ENCODE data around the gene TAF8.

Gene TAF8

GRCh38 chr6:42066156-42066675 is 15.9 kb downstream of the TAF8 start:
- DNase-seq: no peak

GRCh38 chr6:42068173-42068572 is 17.8 kb downstream of the TAF8 start:
- no peak for DNase-seq

GRCh38 chr6:42068872-42069522 is 18.7 kb downstream of the TAF8 start:
- DNase-seq: no peak

- DNase-seq: no peak
These were observed 21.7 kb downstream of the TAF8 start for GRCh38 chr6:42071881-42072583.

GRCh38 chr6:42073287-42073686 is 23.0 kb downstream of the TAF8 start:
- no peak for DNase-seq

- peak; percentile 44 for DNase-seq
These were observed 25.0 kb downstream of the TAF8 start for GRCh38 chr6:42075159-42075838.

- DNase-seq: no peak
These were observed 28.1 kb downstream of the TAF8 start for GRCh38 chr6:42078386-42078785.

GRCh38 chr6:42079941-42080464 is 29.7 kb downstream of the TAF8 start:
- DNase-seq: no peak

- no peak for DNase-seq
These were observed 33.2 kb downstream of the TAF8 start for GRCh38 chr6:42083530-42083929.

GRCh38 chr6:42084889-42085288 is 34.6 kb downstream of the TAF8 start:
- no peak for DNase-seq

- no peak for DNase-seq
These were observed 36.0 kb downstream of the TAF8 start for GRCh38 chr6:42086046-42087035.

- no peak for DNase-seq
These were observed 37.8 kb downstream of the TAF8 start for GRCh38 chr6:42088101-42088591.

- DNase-seq: no peak
These were observed 40.7 kb downstream of the TAF8 start for GRCh38 chr6:42090819-42091717.

- no peak for DNase-seq
These were observed 41.3 kb downstream of the TAF8 start for GRCh38 chr6:42091718-42092023.

GRCh38 chr6:42093582-42094329 is 43.4 kb downstream of the TAF8 start:
- DNase-seq: no peak

GRCh38 chr6:42095094-42095493 is 44.8 kb downstream of the TAF8 start:
- no peak for DNase-seq

GRCh38 chr6:42095776-42096541 is 45.6 kb downstream of the TAF8 start:
- no peak for DNase-seq

GRCh38 chr6:42099340-42100028 is 49.2 kb downstream of the TAF8 start:
- DNase-seq: no peak

All from CD4-positive, alpha-beta T cell treated with Interleukin-21 for 1 hour (primary cell).